DMS53 treated with DMSO at 0.1 percent for 48 hours (cell line): ENCODE measurements around the gene GSK3A.

Source experiments
- DNase-seq: peaks from one replicate; lab custom pipeline; 2025; ENCODE audit not compliant: unreplicated experiment; lab: John Stamatoyannopoulos, UW

GSK3A gene

GRCh38 chr19:42249769-42250168, 7.4 kb upstream of the GSK3A start:
- DNase-seq = no peak

- no peak for DNase-seq
Observed at GRCh38 chr19:42249149-42249750, 6.8 kb upstream of the GSK3A start.

- no peak for DNase-seq
Observed at GRCh38 chr19:42248270-42249148, 6.1 kb upstream of the GSK3A start.

- DNase-seq = no peak
Observed at GRCh38 chr19:42247640-42248199, 5.3 kb upstream of the GSK3A start.

GRCh38 chr19:42246922-42247639, 4.7 kb upstream of the GSK3A start:
- no peak for DNase-seq

GRCh38 chr19:42246143-42246921, 3.9 kb upstream of the GSK3A start:
- DNase-seq = peak; percentile 20

GRCh38 chr19:42245231-42245630, 2.8 kb upstream of the GSK3A start:
- DNase-seq = no peak

GRCh38 chr19:42244347-42245220, 2.2 kb upstream of the GSK3A start:
- DNase-seq = peak; percentile 95

GRCh38 chr19:42242069-42242511, 312 bp downstream of the GSK3A start:
- DNase-seq = no peak

GRCh38 chr19:42241279-42241678, 1.1 kb downstream of the GSK3A start:
- no peak for DNase-seq

GRCh38 chr19:42239544-42240220, 2.7 kb downstream of the GSK3A start:
- DNase-seq = no peak

GRCh38 chr19:42235181-42235580, 7.2 kb downstream of the GSK3A start:
- DNase-seq = no peak

- DNase-seq = no peak
Observed at GRCh38 chr19:42234364-42234763, 8.0 kb downstream of the GSK3A start.

GRCh38 chr19:42233678-42234292, 8.6 kb downstream of the GSK3A start:
- no peak for DNase-seq

- no peak for DNase-seq
Observed at GRCh38 chr19:42233106-42233505, 9.3 kb downstream of the GSK3A start.

GRCh38 chr19:42232435-42232834, 10.0 kb downstream of the GSK3A start:
- DNase-seq = no peak

GRCh38 chr19:42230571-42230970, 11.8 kb downstream of the GSK3A start:
- DNase-seq = no peak

- no peak for DNase-seq
Observed at GRCh38 chr19:42229855-42230351, 12.5 kb downstream of the GSK3A start.
